Neural progenitor cell (in vitro differentiated cells): Measurements from ENCODE around the gene APELA. TPM values are rescaled to one million over a fixed set of nuclear protein-coding genes. Genes with fewer than 3 reads are reported as not detected.
A peak's percentile ranks its signal among the peaks of the same experiment; 100 is the strongest.

Experiments
- DNase-seq: peaks from one replicate; pipeline ENCODE4 v3.0.0-alpha.2; 2016; ENCODE audit warnings: low spot score
- H2AFZ ChIP-seq: fragments of 200-600 bp; sonication (generic); replicated peaks from 2 replicates; pipeline ENCODE4 v1.6.1; 2016; ENCODE audit warnings: antibody characterized with exemption
- H3F3A ChIP-seq: fragments of 200-600 bp; sonication (generic); 2 replicates; pipeline ENCODE4 v1.6.1; 2016; ENCODE audit warnings: antibody characterized with exemption, low read depth
- H3K27ac ChIP-seq: fragments of 200-600 bp; sonication (generic); 2 replicates; pipeline ENCODE4 v1.5.1; 2016; ENCODE audit warnings: mild to moderate bottlenecking
- H3K27me3 ChIP-seq: fragments of 200-600 bp; sonication (generic); 2 replicates; pipeline ENCODE4 v1.6.1; 2016; ENCODE audit warnings: mild to moderate bottlenecking, moderate library complexity
- H3K36me3 ChIP-seq: fragments of 200-600 bp; sonication (generic); 2 replicates; pipeline ENCODE4 v1.5.1; 2016
- H3K4me1 ChIP-seq: fragments of 200-600 bp; sonication (generic); 2 replicates; pipeline ENCODE4 v1.6.1; 2016; ENCODE audit warnings: mixed run types
- H3K4me2 ChIP-seq: fragments of 200-600 bp; sonication (generic); 2 replicates; pipeline ENCODE4 v1.6.1; 2016
- H3K4me3 ChIP-seq: fragments of 200-600 bp; sonication (generic); 2 replicates; pipeline ENCODE4 v1.5.1; 2016
- H3K79me2 ChIP-seq: fragments of 200-600 bp; sonication (generic); 2 replicates; pipeline ENCODE4 v1.6.1; 2016; ENCODE audit warnings: low read depth
- H3K9ac ChIP-seq: fragments of 200-600 bp; sonication (generic); 2 replicates; pipeline ENCODE4 v1.6.1; 2016
- H3K9me3 ChIP-seq: fragments of 200-600 bp; sonication (generic); 2 replicates; pipeline ENCODE4 v1.5.1; 2016; ENCODE audit warnings: low read depth
- H4K20me1 ChIP-seq: fragments of 200-600 bp; sonication (generic); 2 replicates; pipeline ENCODE4 v1.6.1; 2016; ENCODE audit warnings: low read depth
- H3K27ac Mint-ChIP-seq: 3 replicates; pipeline ENCODE4 v1.8.0; 2021; ENCODE audit warnings: mixed read lengths
- H3K27me3 Mint-ChIP-seq: 2 replicates; pipeline ENCODE4 v1.8.0; 2022; ENCODE audit warnings: low read depth, mild to moderate bottlenecking, inconsistent platforms, moderate library complexity, mixed read lengths; ENCODE audit not compliant: insufficient read depth
- H3K36me3 Mint-ChIP-seq: 3 replicates; pipeline ENCODE4 v1.8.0; 2021; ENCODE audit warnings: mixed read lengths
- H3K4me1 Mint-ChIP-seq: 3 replicates; pipeline ENCODE4 v1.8.0; 2021; ENCODE audit warnings: mixed read lengths
- H3K4me3 Mint-ChIP-seq: 3 replicates; pipeline ENCODE4 v1.8.0; 2021; ENCODE audit warnings: mild to moderate bottlenecking, moderate library complexity, mixed read lengths
- H3K9me3 Mint-ChIP-seq: 3 replicates; pipeline ENCODE4 v1.8.0; 2020; ENCODE audit warnings: mixed read lengths
- EZH2 ChIP-seq: fragments of 200-600 bp; sonication (generic); IDR thresholded peaks from 2 replicates; pipeline ENCODE4 v1.6.1; 2017; ENCODE audit warnings: antibody characterized with exemption, mild to moderate bottlenecking, moderate library complexity
- EZH2phosphoT487 ChIP-seq: fragments of 200-600 bp; sonication (generic); IDR thresholded peaks from 2 replicates; pipeline ENCODE4 v1.6.1; 2017; ENCODE audit warnings: antibody characterized with exemption
- total RNA-seq: library from RNA; depleted of rRNA; stranded (reverse); fragments of >200 nt; gene quantifications from 2 replicates; pipeline ENCODE4 v1.2.3, GENCODE V29; 2015; ENCODE audit warnings: low replicate concordance
- TF ChIP-seq, protein P1 (sequence below): fragments of 200-600 bp; sonication (generic); IDR thresholded peaks from 2 replicates; pipeline ENCODE4 v1.5.1; 2017; ENCODE audit warnings: antibody characterized with exemption, mild to moderate bottlenecking

The APELA gene, protein sequence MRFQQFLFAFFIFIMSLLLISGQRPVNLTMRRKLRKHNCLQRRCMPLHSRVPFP
- 10.9 and 15.0 TPM in 2 replicates for total RNA-seq

DNA sequence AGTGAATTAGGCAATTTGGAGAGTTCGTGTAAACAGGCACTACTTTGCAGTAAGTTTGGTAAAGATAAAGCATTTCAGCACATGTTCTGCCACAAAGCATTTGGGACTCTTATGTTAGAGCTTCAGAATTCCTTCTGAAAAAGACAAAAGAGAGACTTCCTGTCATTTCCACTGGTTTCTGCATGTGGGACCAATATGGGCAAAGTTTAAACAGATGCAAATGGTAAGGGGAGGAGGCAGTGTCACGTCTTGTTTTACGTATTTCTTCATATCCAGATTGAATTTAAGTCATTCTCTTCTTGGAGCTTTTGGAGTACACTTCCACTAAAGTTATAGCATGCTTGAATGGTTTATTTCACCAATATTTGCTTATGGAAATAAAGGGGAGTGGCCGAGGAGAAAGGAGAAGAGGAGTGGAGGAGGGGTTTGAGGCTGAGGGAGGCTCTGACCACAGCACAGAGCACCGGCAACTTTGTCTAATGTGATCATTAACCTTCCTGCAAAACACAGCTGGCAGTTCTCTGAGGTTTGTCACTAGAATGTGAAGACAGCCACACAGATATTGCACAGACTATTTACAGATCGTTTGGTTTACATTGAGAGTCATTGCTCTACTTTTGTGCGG, at the start of gene APELA:
Gene APELA, plus strand, starts transcription at position 479 of the 625 bp plus-strand sequence. CDS start 154 bp downstream, outside the sequence.
- H3K27ac Mint-ChIP-seq, result peak within 1 kb of the TSS; percentile 79
- no peak within 1 kb of the TSS for H3K9ac ChIP-seq
- no peaks in the 10 kb centered on the region for H3K36me3 ChIP-seq
- H3K4me2 ChIP-seq, result peak within 1 kb of the TSS; percentile 82
- H3K4me1 Mint-ChIP-seq, result peaks cover 21% of the 10 kb centered on the region
- peak within 1 kb of the TSS; percentile 97 for H2AFZ ChIP-seq
- H4K20me1 ChIP-seq, result no peaks in the 10 kb centered on the region
- H3K9me3 Mint-ChIP-seq, result no peaks in the 10 kb centered on the region
- TF ChIP-seq EZH2phosphoT487, result no peak
- TF ChIP-seq, protein P1, sequence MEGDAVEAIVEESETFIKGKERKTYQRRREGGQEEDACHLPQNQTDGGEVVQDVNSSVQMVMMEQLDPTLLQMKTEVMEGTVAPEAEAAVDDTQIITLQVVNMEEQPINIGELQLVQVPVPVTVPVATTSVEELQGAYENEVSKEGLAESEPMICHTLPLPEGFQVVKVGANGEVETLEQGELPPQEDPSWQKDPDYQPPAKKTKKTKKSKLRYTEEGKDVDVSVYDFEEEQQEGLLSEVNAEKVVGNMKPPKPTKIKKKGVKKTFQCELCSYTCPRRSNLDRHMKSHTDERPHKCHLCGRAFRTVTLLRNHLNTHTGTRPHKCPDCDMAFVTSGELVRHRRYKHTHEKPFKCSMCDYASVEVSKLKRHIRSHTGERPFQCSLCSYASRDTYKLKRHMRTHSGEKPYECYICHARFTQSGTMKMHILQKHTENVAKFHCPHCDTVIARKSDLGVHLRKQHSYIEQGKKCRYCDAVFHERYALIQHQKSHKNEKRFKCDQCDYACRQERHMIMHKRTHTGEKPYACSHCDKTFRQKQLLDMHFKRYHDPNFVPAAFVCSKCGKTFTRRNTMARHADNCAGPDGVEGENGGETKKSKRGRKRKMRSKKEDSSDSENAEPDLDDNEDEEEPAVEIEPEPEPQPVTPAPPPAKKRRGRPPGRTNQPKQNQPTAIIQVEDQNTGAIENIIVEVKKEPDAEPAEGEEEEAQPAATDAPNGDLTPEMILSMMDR, result no peak
- TF ChIP-seq EZH2, result no peak
- H3K27ac ChIP-seq, result peak within 1 kb of the TSS; percentile 57
- H3K36me3 Mint-ChIP-seq, result no peaks in the 10 kb centered on the region
- DNase-seq, result peak; percentile 33
- peaks cover 9% of the 10 kb centered on the region for H3K79me2 ChIP-seq
- H3K4me3 ChIP-seq, result peak within 1 kb of the TSS; percentile 44
- peaks cover 66% of the 10 kb centered on the region for H3K4me1 ChIP-seq
- H3K9me3 ChIP-seq, result no peaks in the 10 kb centered on the region
- peak within 1 kb of the TSS; percentile 71 for H3K4me3 Mint-ChIP-seq
- H3K27me3 Mint-ChIP-seq, result peaks cover 2% of the 10 kb centered on the region
- no peaks in the 10 kb centered on the region for H3K27me3 ChIP-seq
- peaks cover 4% of the 10 kb centered on the region for H3F3A ChIP-seq

DNA sequence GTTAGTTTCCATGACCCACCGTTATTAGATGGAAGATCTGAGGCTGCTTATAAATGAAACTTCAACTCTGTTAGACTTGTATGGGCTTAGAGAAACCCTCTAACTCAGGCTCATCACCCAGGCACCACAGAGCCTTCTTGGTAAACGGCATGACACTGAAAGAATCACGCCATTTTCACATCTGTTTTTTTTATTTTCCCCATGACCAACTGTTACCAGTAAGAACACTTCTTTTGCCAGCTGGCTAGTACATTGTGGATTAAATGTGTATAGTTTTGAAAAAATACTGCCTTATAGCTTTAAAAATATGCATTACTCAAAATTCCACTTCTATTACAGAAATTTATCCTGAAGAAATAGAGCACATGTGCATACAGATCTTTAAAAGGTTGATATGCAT, 48.0 kb upstream of the APELA start:
- Histone ChIP-seq H4K20me1 (no peaks in the 10 kb centered on the region), H3K4me1 (no peaks in the 10 kb centered on the region), H3F3A (no peaks in the 10 kb centered on the region), H3K36me3 (no peaks in the 10 kb centered on the region), H3K79me2 (no peaks in the 10 kb centered on the region), H3K9ac (no peak overlapping the region), H3K27me3 (no peaks in the 10 kb centered on the region), H3K4me2 (no peak overlapping the region), H3K27ac (no peak overlapping the region), H2AFZ (peak overlapping the region; percentile 14), H3K4me3 (no peak overlapping the region), H3K9me3 (no peaks in the 10 kb centered on the region)
- no peaks in the 10 kb centered on the region for H3K9me3 Mint-ChIP-seq
- no peak for DNase-seq
- H3K36me3 Mint-ChIP-seq, result no peaks in the 10 kb centered on the region
- H3K27ac Mint-ChIP-seq, result no peak overlapping the region
- no peak overlapping the region for H3K4me3 Mint-ChIP-seq
- H3K27me3 Mint-ChIP-seq, result peaks cover 2% of the 10 kb centered on the region
- TF ChIP-seq, protein P1, result no peak
- no peak for TF ChIP-seq EZH2phosphoT487
- no peak for TF ChIP-seq EZH2
- no peaks in the 10 kb centered on the region for H3K4me1 Mint-ChIP-seq

DNA sequence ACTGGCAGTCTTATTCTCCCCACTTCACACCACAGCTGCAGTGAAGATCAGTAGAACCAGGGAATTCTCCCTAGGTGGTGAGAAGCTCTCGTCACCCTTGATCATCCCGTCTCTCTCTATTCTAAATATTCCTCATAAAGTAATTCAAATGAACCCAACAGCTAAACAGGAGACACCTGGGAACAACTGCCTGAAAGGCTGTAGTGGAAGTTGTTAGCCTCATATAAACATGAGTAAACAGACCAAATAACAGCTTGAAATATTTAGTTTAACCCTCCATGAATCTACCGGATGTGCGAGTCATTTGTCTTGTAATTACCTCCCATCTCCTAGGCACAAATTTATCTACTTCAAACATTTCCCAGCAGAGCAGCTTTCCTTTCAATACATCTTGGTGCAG, 30.4 kb upstream of the APELA start:
- Histone ChIP-seq H3F3A (no peaks in the 10 kb centered on the region), H3K4me1 (peaks cover 15% of the 10 kb centered on the region), H3K9me3 (no peaks in the 10 kb centered on the region), H3K36me3 (no peaks in the 10 kb centered on the region), H3K27me3 (no peaks in the 10 kb centered on the region), H3K79me2 (no peaks in the 10 kb centered on the region), H3K9ac (no peak overlapping the region), H3K4me3 (no peak overlapping the region), H4K20me1 (no peaks in the 10 kb centered on the region), H2AFZ (peak overlapping the region; percentile 82), H3K4me2 (no peak overlapping the region), H3K27ac (no peak overlapping the region)
- TF ChIP-seq, protein P1, result no peak
- TF ChIP-seq EZH2, result no peak
- TF ChIP-seq EZH2phosphoT487, result no peak
- Mint-ChIP-seq H3K27ac (no peak overlapping the region), H3K4me3 (no peak overlapping the region), H3K36me3 (no peaks in the 10 kb centered on the region), H3K4me1 (no peaks in the 10 kb centered on the region), H3K9me3 (no peaks in the 10 kb centered on the region), H3K27me3 (no peaks in the 10 kb centered on the region)
- no peak for DNase-seq
